NK-92 treated with Interleukin-12 subunit alpha and Interleukin-12 subunit beta, amount 100 ng/mL, for 24 hours (cell line): Measurements from ENCODE around the gene ACR.

ENCODE experiments used
- DNase-seq: peaks from one replicate; lab custom pipeline; 2025; lab: John Stamatoyannopoulos, UW

ACR gene

DNA sequence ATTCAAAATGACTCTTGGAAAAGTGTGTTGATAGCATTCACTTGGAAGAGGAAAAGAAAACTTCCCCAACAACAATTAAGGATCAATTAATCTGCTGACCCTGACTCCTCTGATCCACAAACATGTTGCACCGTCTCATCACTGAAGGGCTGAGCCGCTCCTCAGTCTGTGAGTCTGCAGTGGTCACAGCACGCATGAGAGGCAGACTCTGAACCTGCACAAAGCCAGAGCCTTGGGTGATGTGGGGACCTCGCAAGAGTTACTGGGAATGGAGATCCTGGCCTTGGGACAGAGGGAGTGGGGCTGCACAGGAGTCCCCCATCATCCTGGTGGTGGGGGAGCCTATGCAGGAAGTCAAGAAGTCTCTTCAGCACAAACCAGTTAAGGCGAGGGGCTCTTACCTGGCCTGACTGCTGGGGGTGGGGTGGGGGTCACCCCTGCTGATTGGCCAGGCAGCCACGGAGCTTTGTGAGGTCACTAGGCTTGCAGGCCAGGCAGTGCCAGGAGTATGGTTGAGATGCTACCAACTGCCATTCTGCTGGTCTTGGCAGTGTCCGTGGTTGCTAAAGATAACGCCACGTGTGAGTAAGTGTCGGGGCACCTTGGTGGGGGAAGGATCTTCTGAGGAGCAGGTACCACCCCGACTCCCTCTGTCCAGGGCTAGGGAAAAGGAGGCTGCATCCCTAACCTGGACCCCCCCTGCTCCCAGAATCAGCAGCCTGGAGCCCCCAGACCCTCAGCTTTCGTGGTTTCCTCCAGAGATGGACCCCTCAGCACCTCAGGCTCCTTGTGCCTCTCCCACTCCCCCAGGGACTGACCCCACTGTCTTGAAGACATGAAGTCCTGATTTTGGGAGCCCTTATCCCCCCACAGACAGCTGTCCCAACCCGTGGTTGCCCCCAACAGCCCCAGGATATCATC lies at the start of gene ACR:
TSS of gene ACR (plus strand) at position 477 of the 921 bp plus-strand sequence. CDS start at position 509, 32 bp downstream.
- DNase-seq = no peak

DNA sequence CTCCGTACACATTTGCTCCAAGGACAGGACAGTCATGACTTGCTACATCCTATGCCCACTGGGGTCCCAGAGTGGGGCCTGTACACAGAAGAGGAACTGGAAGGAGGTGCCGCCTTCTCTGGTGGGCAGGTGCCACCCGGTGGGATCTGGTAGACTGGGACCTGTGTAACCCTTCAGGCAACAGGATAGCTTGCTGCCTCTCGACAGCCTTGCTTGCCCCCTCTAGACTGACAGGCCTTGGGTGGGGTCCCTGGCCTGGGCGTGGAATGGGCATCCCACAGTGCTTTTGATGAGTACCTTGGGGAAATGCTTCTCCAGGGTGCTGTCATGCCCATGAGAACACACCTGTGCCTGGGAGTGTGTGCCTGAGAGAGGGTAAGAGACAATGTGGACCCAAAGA lies 49.6 kb upstream of the ACR start:
- DNase-seq = no peak

DNA sequence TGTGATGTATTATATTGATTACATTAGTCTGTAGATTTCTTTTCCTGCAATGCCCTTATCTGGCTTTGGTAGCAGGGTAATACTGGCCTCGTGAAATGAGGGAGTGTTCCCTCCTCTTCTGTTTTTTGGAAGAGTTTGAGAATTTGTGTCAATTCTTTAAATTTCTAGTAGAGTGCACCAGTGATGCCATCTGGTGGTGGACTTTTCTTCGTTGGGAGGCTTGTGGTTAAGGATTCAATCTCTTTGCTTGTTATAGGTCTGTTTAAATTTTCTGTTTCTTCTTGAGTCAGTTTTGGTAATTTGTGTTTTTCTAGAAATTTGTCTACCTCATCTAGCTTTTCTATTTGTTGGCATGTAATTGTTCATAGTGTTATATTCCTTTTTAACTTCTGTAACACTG lies 46.5 kb upstream of the ACR start:
- no peak for DNase-seq

DNA sequence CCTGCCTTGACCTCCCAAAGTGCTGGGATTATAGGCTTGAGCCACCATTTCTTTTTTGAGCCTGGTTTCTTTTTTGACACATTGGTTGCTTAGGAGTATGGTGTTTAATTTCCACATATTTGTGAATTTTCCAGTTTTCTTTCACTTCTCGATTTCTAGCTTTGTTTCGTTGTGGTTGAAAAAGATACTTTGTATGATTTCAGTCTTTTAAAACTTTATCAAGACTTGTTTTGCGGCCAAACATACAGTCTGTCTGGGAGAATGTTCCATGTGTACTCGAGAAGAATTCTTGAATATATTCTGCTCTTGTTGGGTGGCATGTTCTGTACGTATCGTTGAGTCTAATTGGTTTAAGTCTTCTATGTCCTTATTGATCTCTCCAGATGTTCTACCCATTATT lies 44.5 kb upstream of the ACR start:
- DNase-seq = no peak

DNA sequence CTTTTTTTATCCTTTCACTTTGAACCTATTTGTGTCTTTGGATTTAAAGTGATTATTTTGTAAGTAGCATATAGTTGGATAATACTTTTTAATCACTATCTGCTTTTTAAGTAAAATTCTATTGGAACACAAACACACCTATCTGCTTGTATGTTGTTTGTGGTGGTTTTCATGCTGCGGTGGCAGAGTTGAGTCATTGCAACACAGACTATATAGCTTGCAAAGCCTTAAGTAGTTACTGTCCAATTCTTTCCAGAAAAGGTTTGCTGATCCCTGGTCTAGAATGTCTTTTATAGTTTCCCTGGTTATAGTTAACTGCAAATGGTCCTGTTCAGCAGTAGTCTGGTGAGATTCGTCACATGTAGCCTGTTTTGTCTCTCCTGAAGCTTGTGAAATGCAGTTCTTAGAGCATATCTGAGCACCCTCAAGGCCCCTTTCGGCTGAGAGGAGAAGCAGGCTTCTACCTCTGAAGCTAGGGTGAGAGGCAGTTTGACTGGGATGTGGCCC lies 43.9 kb upstream of the ACR start:
- no peak for DNase-seq

DNA sequence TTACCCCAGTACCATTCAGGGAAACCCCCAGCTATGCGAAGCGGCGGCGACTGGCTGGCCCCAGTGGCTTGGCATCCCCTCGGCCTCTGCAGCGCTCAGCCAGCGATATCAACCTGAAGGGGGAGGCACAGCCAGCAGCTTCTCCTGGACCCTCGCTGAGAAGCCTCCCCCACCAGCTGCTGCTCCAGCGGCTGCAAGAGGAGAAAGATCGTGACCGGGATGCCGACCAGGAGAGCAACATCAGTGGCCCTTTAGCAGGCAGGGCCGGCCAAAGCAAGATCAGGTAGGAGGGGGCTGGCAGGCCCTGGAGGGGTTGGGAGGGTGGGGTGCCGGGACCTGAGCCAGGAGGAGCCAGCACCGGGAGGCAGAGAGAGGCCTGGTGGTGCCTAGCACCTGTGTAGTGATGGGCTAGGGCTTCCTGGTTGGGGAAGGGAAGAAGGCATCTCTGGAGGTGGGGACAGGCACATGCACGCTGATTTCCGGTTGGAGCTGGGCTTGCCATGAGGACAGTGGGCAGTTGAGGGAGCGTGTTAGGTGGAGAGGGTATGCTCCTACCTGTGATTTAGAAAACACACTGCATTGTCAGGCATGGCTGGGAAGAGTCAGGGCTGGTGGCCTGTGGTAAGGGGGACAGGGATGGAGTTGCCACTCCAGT lies 43.1 kb upstream of the ACR start:
- no peak for DNase-seq

DNA sequence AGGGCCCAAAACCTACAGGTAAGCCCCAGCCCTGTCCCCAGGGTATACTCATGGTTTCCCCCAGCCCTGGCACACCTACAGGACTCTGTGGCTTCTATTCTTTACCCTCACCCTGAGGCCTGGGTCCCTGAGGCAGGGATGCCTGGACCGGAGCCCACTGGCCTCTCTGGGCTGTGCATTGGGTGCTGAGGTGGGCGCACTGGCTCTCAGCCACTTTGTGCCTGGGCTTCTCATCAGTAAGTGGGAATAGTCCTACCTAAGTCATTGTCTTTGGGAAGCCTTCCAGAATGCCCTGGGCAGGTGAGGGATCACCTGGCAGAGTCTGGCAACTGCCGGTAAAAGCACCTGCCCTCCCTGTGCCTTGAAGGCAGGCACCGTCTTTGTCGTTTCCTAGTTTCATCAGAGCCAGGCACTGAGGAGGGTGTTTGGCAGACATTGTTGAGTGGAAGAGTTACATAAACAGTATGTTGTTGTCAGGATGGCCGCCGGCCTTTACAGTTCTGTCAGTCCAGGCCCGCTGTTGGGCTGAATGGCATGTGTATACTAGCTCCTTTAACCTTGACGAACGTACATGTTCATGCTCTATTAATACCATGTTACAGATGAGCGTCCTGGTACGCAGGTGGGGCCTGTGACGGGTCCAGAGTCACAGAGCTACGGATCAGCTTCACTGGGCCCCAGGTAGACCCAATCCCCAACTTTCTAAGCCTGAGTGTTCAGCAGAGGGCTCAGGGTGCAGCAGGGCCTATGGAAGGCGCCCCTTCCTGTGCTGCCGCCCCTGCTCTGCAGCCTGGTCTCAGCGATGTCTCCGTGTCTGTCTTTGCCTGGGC lies 42.4 kb upstream of the ACR start:
- no peak for DNase-seq

DNA sequence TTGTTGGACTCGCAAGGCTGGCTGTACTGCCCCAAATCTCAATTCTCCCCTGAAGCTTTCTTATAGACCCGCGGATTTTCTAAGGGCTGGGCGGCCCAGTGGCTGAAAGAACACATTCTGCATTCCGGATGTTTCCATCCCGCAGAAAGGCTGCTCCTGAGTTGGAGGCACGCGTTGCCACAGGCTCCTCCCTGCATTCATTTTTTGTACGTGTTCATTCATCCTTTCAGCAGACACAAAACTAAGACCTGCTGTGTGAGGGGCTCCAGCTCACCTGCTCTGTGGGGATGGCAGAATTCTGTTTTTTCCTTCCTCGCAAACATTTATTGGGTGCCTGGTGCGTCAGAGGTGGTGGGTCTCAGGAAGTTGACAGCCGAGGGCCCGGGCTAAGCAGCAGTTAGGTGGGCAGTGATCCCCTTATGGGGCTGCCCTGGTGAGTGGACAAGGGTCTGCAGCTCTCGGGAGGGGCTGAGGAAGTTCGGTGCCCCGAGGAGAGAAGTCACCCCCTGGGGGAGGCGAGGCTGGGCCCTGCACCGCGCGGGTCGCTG lies 41.7 kb upstream of the ACR start:
- DNase-seq = no peak

DNA sequence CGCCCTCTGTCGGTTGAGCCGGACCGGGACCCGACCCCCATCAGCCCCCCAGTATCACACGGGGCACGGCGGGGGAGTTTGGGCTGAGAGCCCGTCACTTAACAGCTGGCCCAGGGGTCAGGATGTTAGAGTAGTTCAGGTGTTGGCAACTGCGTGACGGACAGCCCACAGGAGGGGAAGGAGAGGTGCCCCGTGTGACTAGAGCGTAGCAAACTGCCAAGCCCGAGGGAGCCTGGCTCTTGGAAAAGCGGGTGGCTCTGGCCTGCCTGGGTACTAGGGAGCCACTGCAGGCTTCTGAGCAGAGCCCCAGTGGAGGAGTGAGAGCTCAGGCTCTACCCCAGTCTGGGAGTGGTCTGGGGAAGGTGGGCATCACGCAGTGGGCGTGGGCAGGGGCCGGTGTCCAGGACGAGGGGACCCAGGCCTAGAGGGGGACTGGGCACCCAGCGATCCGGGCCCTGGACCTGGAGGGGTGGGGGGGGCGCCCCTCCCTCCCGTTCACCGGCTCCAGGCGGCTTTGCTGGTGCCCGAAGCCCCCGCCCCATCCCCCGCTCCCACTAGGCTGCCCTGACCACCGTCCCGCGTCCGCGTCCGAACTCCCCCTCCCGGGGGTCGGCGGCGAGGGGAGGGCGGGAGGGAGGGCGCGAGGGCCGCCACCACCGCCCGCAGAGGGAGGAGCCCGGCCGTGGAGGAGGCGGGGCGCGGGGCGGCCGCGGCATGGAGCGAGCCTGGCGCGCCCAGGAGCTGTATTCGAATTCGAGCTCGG lies 41.0 kb upstream of the ACR start:
- DNase-seq = no peak

DNA sequence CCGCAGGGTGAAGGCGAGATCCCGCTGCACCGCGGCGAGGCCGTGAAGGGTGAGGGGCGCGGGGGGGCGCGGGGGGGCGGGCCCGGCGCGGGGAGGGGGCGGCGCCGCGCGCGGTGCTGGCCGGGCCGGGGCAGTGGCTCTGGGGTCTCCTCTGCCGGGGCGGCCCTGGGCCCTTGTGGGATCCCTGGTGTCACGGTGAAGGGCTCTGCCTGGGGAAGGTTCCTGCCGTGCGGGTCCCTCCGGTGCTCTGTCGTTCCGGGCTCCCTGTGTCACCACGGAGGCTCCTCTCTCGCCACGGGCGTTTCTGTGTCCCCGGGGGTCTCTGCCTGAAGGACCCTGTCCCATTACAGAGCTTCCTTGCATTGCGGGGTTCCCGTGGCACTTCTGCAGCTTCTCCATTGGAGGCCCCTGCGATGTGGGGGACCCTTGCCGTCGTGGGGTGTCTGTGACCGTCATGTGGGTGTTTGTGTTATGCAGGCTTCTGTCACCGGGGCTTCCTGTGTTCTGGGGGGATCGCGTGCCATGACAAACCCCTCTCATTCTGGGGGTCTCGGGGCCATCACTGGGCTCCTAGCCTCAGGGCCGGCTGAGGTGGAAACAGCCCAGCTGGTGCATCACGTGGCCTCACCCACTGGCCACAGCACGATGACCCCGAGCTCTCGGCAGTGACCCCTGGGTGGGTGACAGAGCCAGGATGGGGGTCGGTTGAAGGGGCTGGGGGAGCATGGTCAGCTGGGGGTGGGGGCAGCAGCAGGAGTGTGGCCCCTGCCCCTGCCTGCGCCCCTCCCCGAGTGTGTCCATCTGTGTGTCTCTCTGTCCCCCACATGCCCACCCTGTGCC lies 40.1 kb upstream of the ACR start:
- no peak for DNase-seq

DNA sequence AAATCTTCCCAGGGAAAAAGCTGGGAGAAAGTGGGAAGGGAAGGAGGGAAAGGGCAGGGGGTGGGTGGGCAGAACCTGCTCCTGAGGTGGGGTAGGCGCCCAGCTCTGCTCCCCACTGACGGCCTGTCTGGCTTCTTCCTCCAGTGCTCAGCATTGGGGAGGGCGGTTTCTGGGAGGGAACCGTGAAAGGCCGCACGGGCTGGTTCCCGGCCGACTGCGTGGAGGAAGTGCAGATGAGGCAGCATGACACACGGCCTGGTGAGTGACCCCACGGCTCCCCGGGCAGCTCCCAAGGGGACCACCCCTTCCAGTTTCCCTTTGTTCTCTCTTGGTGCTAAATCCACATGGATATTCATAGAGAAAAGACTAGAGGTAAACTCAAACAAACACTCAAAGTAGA lies 39.5 kb upstream of the ACR start:
- no peak for DNase-seq

DNA sequence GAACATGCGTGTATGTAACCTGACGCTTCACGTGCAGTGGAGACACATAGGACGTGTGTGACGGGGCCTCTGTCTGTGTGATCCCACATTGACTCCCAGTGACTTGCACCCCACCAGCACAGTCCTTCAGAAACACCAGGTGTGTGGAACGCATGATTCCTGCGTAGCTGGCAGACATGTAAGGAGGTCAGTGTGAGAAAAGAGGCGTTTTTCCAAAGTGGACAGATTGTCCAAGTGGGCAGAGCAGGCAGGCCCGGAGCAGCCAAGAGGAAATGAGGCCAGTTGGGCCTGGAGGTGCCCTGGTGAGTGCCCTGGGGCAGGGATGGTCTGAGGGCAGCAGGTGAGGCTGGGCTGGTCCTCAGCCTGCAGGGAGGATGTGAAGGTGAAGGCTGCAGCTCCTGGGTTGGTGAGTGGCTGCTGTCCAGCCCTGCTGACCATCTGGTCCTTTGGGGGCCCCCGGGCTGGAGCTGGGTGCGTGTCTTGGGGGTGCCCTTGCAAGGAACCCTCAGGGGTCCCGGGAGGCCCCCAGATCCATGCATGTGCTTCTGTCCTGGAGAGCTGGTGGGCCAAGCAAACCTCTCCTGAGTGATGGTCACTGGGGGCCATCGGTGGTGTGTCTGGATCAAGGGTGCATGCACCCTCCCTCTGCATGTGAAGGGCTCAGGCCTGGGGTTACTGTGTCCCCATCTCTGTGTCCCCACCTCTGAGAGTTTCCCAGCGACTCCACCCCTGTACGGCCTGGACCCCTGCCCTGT lies 38.8 kb upstream of the ACR start:
- no peak for DNase-seq

DNA sequence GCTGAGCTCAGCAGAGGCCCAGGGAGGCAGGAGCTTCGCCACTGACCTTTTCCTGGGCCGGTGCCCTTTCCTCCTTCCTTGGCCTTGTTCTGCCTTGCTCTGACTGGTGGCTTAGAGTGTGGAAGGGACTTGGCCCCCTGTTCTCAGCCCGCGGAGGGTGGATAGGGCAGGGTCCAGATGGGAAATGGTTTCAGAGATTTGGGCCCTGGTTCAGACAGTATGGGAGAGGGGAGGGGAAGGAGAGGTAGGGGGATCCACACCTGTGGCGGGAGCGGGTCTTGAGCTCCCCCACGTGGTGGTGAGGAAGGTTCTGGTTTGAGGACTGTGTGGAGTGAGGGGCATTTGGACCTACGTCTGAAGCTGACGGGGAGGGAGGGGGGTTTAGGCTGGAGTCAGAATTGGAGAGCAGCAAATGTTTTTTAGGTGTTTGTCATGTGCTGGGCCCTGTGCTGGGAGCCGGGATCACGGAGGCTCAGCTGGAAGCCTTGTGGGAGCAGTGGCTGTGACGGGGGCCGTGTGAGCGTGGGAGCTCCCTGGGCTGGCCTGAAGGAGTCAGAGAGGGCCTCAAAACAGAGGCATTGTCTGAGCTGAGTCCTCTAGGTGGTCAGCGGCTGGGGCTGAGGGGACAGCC lies 38.1 kb upstream of the ACR start:
- no peak for DNase-seq

DNA sequence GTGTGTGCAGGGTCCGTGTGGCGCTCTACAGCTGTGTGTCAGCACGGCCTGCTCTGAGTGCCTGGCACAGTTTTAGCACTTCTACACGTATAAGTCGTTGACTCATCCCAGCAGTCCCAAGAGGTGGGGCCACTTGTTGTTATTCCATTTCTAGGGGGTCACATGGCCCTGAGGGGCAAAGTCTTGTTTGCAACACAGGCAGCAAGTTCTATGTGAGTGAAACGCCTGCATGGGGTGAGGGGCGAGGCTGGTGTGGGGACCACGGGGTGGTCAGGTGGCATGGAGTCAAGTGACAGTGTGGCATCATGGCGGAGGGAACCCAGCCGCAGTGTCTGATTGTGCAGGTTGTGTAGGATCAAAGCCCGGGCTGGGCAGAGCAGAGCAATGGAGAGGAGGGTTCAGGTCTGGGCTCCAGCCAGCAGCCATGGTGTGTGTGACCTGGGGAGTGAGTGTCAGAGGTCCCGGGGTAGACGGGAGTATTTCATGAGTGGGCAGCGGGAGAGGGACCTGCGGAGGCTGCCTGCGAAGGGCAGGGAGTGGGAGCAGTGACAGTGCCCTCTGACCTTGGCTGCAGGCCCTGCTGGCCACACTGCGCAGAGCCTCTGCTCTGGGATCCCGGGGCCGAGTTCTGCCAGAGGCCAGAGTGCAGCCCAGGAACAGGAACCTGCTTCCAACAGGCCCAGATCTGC lies 37.5 kb upstream of the ACR start:
- DNase-seq = no peak

DNA sequence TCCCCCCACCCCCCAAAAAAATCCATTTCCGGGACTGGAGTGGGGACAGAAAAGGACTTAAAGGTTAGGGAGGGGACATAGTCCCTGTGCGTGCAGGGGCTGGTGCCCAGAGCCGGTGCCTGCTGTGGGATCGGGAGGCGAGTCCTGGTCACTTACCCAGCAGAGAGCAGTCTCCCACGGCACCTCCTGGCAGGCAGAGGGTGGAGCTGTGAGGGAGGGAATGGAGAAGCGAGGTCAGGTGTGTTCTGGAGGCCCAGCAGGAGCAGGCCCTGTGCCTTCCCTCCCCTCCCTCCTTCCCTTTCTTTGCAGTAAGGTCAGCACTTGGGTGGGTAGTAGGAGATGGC lies 37.0 kb upstream of the ACR start:
- DNase-seq = no peak

DNA sequence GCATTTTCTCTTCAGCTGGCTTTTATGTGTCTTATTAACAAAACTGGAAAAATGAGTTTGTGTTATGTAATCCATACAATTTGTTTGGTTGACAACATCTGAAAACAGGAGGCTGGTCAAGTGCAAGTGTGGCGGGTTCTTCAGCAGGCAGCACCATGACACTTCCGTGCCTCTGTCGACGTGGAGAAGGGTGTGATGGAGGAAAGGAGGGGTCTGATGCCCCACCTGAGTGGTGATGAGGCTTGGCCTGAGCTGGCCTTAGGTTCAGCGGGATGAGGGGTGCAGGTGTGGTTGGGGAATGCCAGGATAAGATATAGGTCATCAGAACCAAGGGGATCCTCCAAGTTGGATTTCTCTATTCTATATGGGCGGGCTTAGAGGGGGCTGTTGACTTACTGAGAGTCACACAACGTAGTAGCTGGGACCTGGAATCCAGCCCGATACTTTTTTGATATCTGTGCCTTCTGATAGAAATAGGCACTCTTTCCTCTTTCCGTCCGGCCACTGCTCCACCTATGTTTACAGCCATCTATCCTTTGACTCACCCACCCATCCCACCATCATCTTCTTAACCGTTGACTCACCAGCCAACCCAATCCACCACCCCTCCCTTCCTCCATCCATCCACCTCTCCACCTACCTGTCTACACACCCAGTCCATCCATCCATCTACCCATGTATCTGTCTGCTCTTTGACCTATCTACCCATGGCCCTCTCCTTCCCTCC lies 36.4 kb upstream of the ACR start:
- no peak for DNase-seq

DNA sequence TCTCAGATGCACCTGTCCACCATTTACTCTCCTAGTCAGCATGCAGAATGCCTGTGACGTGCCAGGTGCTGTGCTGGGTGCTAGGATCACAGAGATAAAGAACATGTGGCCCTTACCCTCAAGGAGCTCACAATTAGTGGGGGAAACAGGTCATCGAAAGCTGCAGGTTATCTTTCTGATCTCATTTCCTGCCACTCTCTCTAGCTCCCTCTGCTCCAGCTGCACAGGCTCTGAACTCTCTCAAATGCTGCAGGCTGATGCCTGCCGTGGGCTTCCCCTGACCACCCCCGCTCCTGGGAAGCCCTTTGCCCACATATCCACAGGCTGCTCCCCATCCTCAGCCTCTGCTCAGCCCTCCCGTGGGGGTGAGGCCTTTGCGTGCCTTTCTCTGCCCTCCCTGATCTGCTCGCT lies 35.7 kb upstream of the ACR start:
- no peak for DNase-seq
